Spleen (tissue), 11 donors: Measurements from ENCODE around the gene THBS2. TPM values are rescaled to one million over a fixed set of nuclear protein-coding genes. Genes with fewer than 3 reads are reported as not detected.

Experiments used
- DNase-seq: peaks from one replicate; pipeline ENCODE4 v3.0.0-alpha.2; 2020
- H3K27ac ChIP-seq, 8 donors: fragments of 200-600 bp; sonication (generic) in 7 of 8; 1 replicate in 4 of 8; 2 replicates in 4 of 8; pipeline versions ENCODE4 v1.5.0 to v1.8.0; 2016 to 2021; ENCODE audit warnings: inconsistent platforms in 4 of 8, mild to moderate bottlenecking in 4 of 8, moderate library complexity in 1 of 8
- H3K27me3 ChIP-seq, 7 donors: fragments of 200-600 bp; sonication (generic) in 6 of 7; replicated peaks in 1 of 7; 1 replicate in 4 of 7; 2 replicates in 3 of 7; pipeline versions ENCODE4 v1.5.0 to v1.8.0; 2016 to 2021; ENCODE audit warnings: inconsistent platforms in 3 of 7, mild to moderate bottlenecking in 1 of 7
- H3K36me3 ChIP-seq, 6 donors: fragments of 200-600 bp; sonication (generic) in 5 of 6; 1 replicate in 4 of 6; 2 replicates in 2 of 6; pipeline versions ENCODE4 v1.5.0 to v1.8.0; 2016 to 2021; ENCODE audit warnings: inconsistent platforms in 2 of 6
- H3K4me1 ChIP-seq, 6 donors: fragments of 200-600 bp; sonication (generic) in 5 of 6; 1 replicate in 3 of 6; 2 replicates in 3 of 6; pipeline versions ENCODE4 v1.5.0 to v1.8.0; 2016 to 2021; ENCODE audit warnings: inconsistent platforms in 3 of 6
- H3K4me3 ChIP-seq, 8 donors: fragments of 200-600 bp; sonication (generic) in 7 of 8; 1 replicate in 4 of 8; 2 replicates in 4 of 8; pipeline versions ENCODE4 v1.5.0 to v1.8.0; 2016 to 2021; ENCODE audit warnings: inconsistent platforms in 4 of 8, mild to moderate bottlenecking in 4 of 8, moderate library complexity in 2 of 8
- H3K9me3 ChIP-seq, 8 donors: fragments of 200-600 bp; sonication (generic) in 7 of 8; 1 replicate in 4 of 8; 2 replicates in 4 of 8; pipeline versions ENCODE4 v1.5.0 to v1.8.0; 2016 to 2021; ENCODE audit warnings: inconsistent platforms in 4 of 8
- POLR2A ChIP-seq, 3 donors: fragments of 450-650 bp; IDR thresholded peaks; one replicate each; pipeline ENCODE4 v1.5.1; 2017; ENCODE audit warnings: antibody characterized with exemption in 3 of 3, mild to moderate bottlenecking in 1 of 3
- POLR2AphosphoS5 ChIP-seq, 3 donors: sonication (generic); formaldehyde crosslinking; IDR thresholded peaks; one replicate each; pipeline ENCODE4 v1.5.1; 2017; ENCODE audit warnings: antibody characterized with exemption in 3 of 3
- WGBS, 5 donors: extraction: QIAGEN DNeasy Blood & Tissue Kit in 3 of 5; methylation state at CpG; one replicate each; pipeline versions ENCODE4 v1.1.5 to v1.1.7; 2013 to 2018; 5-methylcytosine and 5-hydroxymethylcytosine counted together
- intact Hi-C: fragments of 100-400 bp; cut with DNase I; formaldehyde crosslinking; loops from one replicate; pipeline ENCODE4 v1.15.0; 2023; ENCODE audit warnings: low total_unique reads
- polyA plus RNA-seq, 3 donors: library from polyadenylated mRNA; stranded (reverse); fragments of 200-250 nt; gene quantifications; one replicate each; pipeline ENCODE4 v1.2.1, GENCODE V29; 2013
- total RNA-seq, 7 donors: library from RNA; depleted of rRNA in 3 of 7; stranded (reverse); fragments of >200 nt in 3 of 7; fragmentation: NEBNext Ultra II Directional in 4 of 7; extraction: Animal tissue kit (Norgen Biotek cat#: 25700) in 4 of 7; gene quantifications; one replicate each; pipeline versions ENCODE4 v1.1.0 to v1.2.1, GENCODE V29; 2016 to 2021
- TF ChIP-seq, protein P1 (sequence below), 11 experiments: fragments of 200-600 bp in 7 of 11; fragments of 450-650 bp in 4 of 11; sonication (generic) in 4 of 11; IDR thresholded peaks in 8 of 11; conservative IDR thresholded peaks in 3 of 11; 1 replicate in 7 of 11; 2 replicates in 4 of 11; pipeline versions ENCODE4 v1.4.0 to v1.8.0; 2016 to 2021; ENCODE audit warnings: antibody characterized with exemption in 11 of 11, inconsistent platforms in 4 of 11, mild to moderate bottlenecking in 1 of 11
- donor health status: healthy with polysubstance abuse.
- donor health status: DM: no; HTN: no; CAD: no; lungs with moderate emphysema.
- donor health status: DM: no; HTN: no; CAD: no.
- donor health status: Bipolar disorder and iron deficiency.
- donor health status: healthy.
- donor health status: DM: no; HTN: no; CAD: no.
- donor health status: DM: yes; HTN: yes; CAD: no.

THBS2 gene
- total and polyA plus RNA-seq, 10 donors, result 1.2 to 24.9 (median 5.7) TPM

DNA sequence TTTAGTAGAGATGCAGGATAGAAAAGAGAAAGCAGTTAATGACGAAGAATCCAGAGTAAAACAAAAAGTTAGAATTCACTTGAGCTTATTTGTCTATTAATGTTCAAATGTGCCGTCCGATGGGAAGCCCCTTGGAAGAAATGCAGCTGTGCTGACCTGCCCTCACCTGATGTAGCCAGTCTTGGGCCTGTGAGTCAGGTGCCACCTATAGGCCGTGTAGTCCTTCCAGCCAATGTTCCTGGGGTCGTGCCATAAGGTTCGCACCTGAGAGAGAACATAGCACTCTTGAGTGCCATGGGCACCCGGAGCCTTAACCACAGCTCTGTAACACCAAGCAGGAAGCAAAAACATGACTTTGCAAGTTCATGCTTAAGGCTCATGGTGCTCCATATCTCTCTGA lies 32.4 kb downstream of the THBS2 start:
- peaks cover 0 to 4% (median 0%) of the 10 kb centered on the region in 6 donors for H3K36me3 ChIP-seq
- TF ChIP-seq POLR2AphosphoS5 (IDR thresholded peaks at IDR 0.05) (no peak), POLR2A (IDR thresholded peaks at IDR 0.05) (no peak)
- TF ChIP-seq, protein P1, sequence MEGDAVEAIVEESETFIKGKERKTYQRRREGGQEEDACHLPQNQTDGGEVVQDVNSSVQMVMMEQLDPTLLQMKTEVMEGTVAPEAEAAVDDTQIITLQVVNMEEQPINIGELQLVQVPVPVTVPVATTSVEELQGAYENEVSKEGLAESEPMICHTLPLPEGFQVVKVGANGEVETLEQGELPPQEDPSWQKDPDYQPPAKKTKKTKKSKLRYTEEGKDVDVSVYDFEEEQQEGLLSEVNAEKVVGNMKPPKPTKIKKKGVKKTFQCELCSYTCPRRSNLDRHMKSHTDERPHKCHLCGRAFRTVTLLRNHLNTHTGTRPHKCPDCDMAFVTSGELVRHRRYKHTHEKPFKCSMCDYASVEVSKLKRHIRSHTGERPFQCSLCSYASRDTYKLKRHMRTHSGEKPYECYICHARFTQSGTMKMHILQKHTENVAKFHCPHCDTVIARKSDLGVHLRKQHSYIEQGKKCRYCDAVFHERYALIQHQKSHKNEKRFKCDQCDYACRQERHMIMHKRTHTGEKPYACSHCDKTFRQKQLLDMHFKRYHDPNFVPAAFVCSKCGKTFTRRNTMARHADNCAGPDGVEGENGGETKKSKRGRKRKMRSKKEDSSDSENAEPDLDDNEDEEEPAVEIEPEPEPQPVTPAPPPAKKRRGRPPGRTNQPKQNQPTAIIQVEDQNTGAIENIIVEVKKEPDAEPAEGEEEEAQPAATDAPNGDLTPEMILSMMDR (IDR thresholded peaks at IDR 0.05 in 8 of 11, conservative IDR thresholded peaks at IDR 0.05 in 3 of 11), result no peak
- no peak overlapping the region for H3K27ac ChIP-seq
- no peak overlapping the region for H3K4me3 ChIP-seq
- intact Hi-C loops, result no loop called here
- peaks cover 0 to 11% (median 2%) of the 10 kb centered on the region in 8 donors for H3K9me3 ChIP-seq
- H3K27me3 ChIP-seq, result no peaks in the 10 kb centered on the region
- WGBS, 5 donors, result 76 to 89% (median 87%) methylated on average over 7 of the region's 7 CpGs
- no peaks in the 10 kb centered on the region for H3K4me1 ChIP-seq
- DNase-seq, result no peak

DNA sequence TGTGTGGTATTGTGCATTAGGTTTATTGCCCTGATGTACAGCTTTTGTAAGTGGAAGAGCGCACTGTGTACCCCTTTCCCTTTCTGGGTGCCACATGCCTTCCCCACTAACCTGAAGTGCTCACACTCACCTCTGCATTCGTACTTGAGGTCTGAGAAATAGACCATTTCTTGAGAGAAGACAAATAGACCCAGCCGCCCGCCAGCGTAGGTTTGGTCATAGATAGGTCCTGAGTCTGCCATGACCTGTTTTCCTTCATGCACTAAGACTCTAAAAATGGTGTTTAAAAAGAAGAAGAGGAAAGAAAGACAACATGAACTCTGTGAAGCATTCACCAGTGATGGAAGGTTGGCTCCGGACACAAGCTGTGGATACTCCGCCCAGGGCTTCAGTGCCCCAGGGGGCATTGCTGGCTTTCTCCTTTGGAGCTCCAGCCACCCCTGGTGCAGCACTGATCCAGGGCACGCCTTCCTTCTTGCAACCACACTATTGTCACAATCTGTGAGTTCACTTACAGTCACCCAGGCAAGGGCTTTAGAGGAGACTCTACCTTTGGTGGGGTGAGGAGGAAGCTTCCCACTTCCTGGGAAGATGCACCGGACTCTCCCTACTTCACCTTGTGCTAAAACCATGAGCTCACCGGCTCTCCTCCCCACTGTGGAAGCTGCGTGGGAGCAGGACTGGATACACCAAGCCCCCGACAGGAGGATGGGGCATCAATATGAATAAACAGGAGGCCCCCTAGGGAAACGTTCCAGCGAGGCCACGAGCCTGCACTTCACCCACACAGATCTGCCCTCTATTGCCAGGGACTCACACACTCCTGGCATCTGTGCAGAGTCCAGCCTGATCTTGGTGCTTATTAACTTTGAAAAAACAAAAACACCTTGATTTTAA lies 33.3 kb downstream of the THBS2 start:
- intact Hi-C loops, result no loop called here
- TF ChIP-seq POLR2A (IDR thresholded peaks at IDR 0.05) (no peak), POLR2AphosphoS5 (IDR thresholded peaks at IDR 0.05) (no peak)
- TF ChIP-seq, protein P1 (IDR thresholded peaks at IDR 0.05 in 8 of 11, conservative IDR thresholded peaks at IDR 0.05 in 3 of 11), result no peak
- whole genome bisulfite sequencing, 5 donors, result 79 to 90% (median 83%) methylated on average over 12 to 15 of the region's 15 CpGs
- H3K4me3 ChIP-seq, result no peak overlapping the region
- peaks cover 0 to 4% (median 0%) of the 10 kb centered on the region in 6 donors for H3K36me3 ChIP-seq
- no peak overlapping the region for H3K27ac ChIP-seq
- DNase-seq, result no peak
- H3K9me3 ChIP-seq, result peaks cover 0 to 11% (median 2%) of the 10 kb centered on the region in 8 donors
- peaks cover 0 to 4% (median under 1%) of the 10 kb centered on the region in 6 donors for H3K4me1 ChIP-seq
- no peaks in the 10 kb centered on the region for H3K27me3 ChIP-seq

DNA sequence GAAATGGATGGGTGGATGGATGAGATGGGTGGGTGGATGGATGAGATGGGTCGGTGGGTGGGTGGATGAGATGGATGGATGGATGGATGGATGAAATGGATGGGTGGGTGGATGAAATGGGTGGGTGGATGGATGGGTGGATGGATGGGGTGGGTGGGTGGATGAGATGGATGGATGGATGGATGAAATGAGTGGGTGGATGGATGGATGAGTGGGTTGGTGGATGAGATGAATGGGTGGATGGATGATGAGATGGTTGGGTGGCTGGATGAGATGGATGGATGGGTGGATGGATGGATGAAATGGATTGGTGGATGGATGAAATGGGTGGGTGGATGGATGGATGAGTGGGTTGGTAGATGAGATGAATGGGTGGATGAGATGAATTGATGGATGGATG lies 35.7 kb downstream of the THBS2 start:
- Histone ChIP-seq H3K4me1 (peaks cover 0 to 26% (median 17%) of the 10 kb centered on the region in 6 donors), H3K9me3 (peaks cover 0 to 11% (median 2%) of the 10 kb centered on the region in 8 donors), H3K4me3 (no peak overlapping the region), H3K36me3 (peaks cover 0 to 4% (median 0%) of the 10 kb centered on the region in 6 donors), H3K27ac (no peak overlapping the region), H3K27me3 (no peaks in the 10 kb centered on the region)
- TF ChIP-seq POLR2A (IDR thresholded peaks at IDR 0.05), result no peak
- TF ChIP-seq, protein P1 (IDR thresholded peaks at IDR 0.05 in 8 of 11, conservative IDR thresholded peaks at IDR 0.05 in 3 of 11), result no peak
- TF ChIP-seq POLR2AphosphoS5 (IDR thresholded peaks at IDR 0.05), result no peak
- intact Hi-C loops, result no loop called here
- DNase-seq, result no peak
- 82 to 100% (median 91%) methylated on average over 1 of the region's 1 CpG; no CpG with 5 or more reads in 1 of the 5 donors for WGBS, 5 donors

DNA sequence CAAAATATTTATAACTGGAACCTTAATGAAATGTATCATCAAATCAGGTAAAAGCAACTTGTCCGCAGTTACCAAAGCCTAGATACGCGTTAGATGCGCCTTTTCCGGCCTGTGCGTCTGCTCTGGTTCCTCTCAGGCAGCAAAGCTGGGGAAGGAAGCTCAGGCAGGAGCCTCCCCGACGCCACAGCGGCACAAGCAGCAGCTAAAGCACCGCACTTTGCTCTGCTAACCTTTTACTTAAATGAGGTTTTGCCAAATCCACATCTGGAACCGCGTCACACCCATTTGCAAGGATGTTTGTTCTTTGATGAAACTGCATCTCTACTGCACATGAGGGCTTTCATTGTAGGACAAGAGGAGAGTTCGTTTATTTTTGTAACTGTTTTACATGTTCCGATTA lies 36.8 kb downstream of the THBS2 start:
- H3K4me3 ChIP-seq, result no peak overlapping the region
- peak; percentile 63 for DNase-seq
- H3K27me3 ChIP-seq, result no peaks in the 10 kb centered on the region
- peaks cover 0 to 32% (median 23%) of the 10 kb centered on the region in 6 donors for H3K4me1 ChIP-seq
- WGBS, 5 donors, result 86 to 94% (median 92%) methylated on average over 14 of the region's 14 CpGs
- H3K9me3 ChIP-seq, result peaks cover 0 to 5% (median 0%) of the 10 kb centered on the region in 8 donors
- TF ChIP-seq, protein P1 (IDR thresholded peaks at IDR 0.05 in 8 of 11, conservative IDR thresholded peaks at IDR 0.05 in 3 of 11), result no peak
- TF ChIP-seq POLR2A (IDR thresholded peaks at IDR 0.05) (no peak), POLR2AphosphoS5 (IDR thresholded peaks at IDR 0.05) (no peak)
- H3K27ac ChIP-seq, result peak overlapping the region in 1 of 8 donors; percentile 13
- peaks cover 0 to 4% (median 0%) of the 10 kb centered on the region in 6 donors for H3K36me3 ChIP-seq
- intact Hi-C loops, result no loop called here
